ENCODE results near the gene ZNF280B. TPM values are rescaled to one million over a fixed set of nuclear protein-coding genes. Genes with fewer than 3 reads are reported as not detected.

Gene ZNF280B
- total and polyA plus RNA-seq, 10 of the 15 experiments (the other 5 are each of a cell fraction or from before 2014, with no cell fraction given) = 0.28 to 2.2 (median 1.1) TPM

GRCh38 chr22:22465782-22466181 is 42.8 kb downstream of the ZNF280B start:
- Histone ChIP-seq H3K79me2 (ENCODE audit: control insufficient read depth, insufficient read depth, low read length) (no peaks in the 10 kb centered on the region), H4K20me1 (ENCODE audit: control insufficient read depth, insufficient read depth) (no peaks in the 10 kb centered on the region), H3K4me1 (ENCODE audit: control insufficient read depth, insufficient read depth, low read length) (no peaks in the 10 kb centered on the region), H2AFZ (ENCODE audit: control insufficient read depth, low read depth, low read length) (no peak overlapping the region), H3K4me2 (ENCODE audit: control insufficient read depth, insufficient read depth) (no peak overlapping the region), H3K9me3 (replicated peaks; ENCODE audit: control insufficient read depth, insufficient read depth, low read length) (no peaks in the 10 kb centered on the region), H3K36me3 (ENCODE audit: control insufficient read depth in 2 of 2, insufficient read depth in 2 of 2, low read length in 1 of 2) (no peaks in the 10 kb centered on the region), H3K4me3 (no peak overlapping the region), H3K27me3 (replicated peaks in 1 of 2; ENCODE audit: control insufficient read depth in 2 of 2, insufficient read depth in 2 of 2, low read length in 1 of 2) (no peaks in the 10 kb centered on the region), H3K27ac (ENCODE audit: control insufficient read depth, insufficient read depth) (no peak overlapping the region), H3K9ac (ENCODE audit: control insufficient read depth, insufficient read depth, low read length) (no peak overlapping the region)
- ChIA-PET RAD21 (ENCODE audit: unreplicated experiment) (interaction anchor here (1.1 to 1.8 kb wide), 2 partner anchors 88 to 232 kb away, joined by 3 to 4 read pairs; no protein-coding TSS in a partner anchor), SMC1A (ENCODE audit: uncharacterized antibody, unreplicated experiment) (interaction anchor here (0.9 to 5.2 kb wide), 3 partner anchors 35 to 121 kb away, joined by 3 to 53 read pairs (median 5); no protein-coding TSS in a partner anchor), CTCF (interaction anchor here (1.0 to 3.0 kb wide), 6 partner anchors 17 to 220 kb away, joined by 3 to 21 read pairs (median 4); no protein-coding TSS in a partner anchor), POLR2A (no interaction called here)
- ATAC-seq = no peak
- TF ChIP-seq, protein P1, sequence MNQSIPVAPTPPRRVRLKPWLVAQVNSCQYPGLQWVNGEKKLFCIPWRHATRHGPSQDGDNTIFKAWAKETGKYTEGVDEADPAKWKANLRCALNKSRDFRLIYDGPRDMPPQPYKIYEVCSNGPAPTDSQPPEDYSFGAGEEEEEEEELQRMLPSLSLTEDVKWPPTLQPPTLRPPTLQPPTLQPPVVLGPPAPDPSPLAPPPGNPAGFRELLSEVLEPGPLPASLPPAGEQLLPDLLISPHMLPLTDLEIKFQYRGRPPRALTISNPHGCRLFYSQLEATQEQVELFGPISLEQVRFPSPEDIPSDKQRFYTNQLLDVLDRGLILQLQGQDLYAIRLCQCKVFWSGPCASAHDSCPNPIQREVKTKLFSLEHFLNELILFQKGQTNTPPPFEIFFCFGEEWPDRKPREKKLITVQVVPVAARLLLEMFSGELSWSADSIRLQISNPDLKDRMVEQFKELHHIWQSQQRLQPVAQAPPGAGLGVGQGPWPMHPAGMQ (IDR thresholded peaks at IDR 0.05; ENCODE audit: borderline replicate concordance) = no peak
- TF ChIP-seq ELK1 (IDR thresholded peaks at IDR 0.05; ENCODE audit: low read depth, low read length) = no peak
- no peak for TF ChIP-seq ZBED1 (IDR thresholded peaks at IDR 0.05; ENCODE audit: borderline replicate concordance)
- no peak for TF ChIP-seq NBN (IDR thresholded peaks at IDR 0.05)
- TF ChIP-seq LARP7 (IDR thresholded peaks at IDR 0.05) = no peak
- no peak for TF ChIP-seq CBFB (IDR thresholded peaks at IDR 0.05; ENCODE audit: low read depth)
- TF ChIP-seq RAD51 (IDR thresholded peaks at IDR 0.05) = no peak
- no peak for TF ChIP-seq USF2 (IDR thresholded peaks at IDR 0.05; ENCODE audit: borderline replicate concordance, low read depth, low read length)
- TF ChIP-seq, protein P2, sequence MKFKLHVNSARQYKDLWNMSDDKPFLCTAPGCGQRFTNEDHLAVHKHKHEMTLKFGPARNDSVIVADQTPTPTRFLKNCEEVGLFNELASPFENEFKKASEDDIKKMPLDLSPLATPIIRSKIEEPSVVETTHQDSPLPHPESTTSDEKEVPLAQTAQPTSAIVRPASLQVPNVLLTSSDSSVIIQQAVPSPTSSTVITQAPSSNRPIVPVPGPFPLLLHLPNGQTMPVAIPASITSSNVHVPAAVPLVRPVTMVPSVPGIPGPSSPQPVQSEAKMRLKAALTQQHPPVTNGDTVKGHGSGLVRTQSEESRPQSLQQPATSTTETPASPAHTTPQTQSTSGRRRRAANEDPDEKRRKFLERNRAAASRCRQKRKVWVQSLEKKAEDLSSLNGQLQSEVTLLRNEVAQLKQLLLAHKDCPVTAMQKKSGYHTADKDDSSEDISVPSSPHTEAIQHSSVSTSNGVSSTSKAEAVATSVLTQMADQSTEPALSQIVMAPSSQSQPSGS (IDR thresholded peaks at IDR 0.05; ENCODE audit: low read length) = no peak
- no peak for TF ChIP-seq TARDBP (IDR thresholded peaks at IDR 0.05; ENCODE audit: borderline replicate concordance)
- TF ChIP-seq NR2F1 (conservative IDR thresholded peaks at IDR 0.05) = no peak
- TF ChIP-seq TCF3 (IDR thresholded peaks at IDR 0.05; ENCODE audit: borderline replicate concordance, insufficient read depth, low read depth, low read length) = no peak
- TF ChIP-seq MEF2B (IDR thresholded peaks at IDR 0.05; ENCODE audit: partially characterized antibody, poor library complexity, severe bottlenecking) = no peak
- TF ChIP-seq RAD21 (IDR thresholded peaks at IDR 0.05; ENCODE audit: insufficient read depth, low read depth, low read length) = no peak
- no peak for TF ChIP-seq BRCA1 (IDR thresholded peaks at IDR 0.05; ENCODE audit: low read depth, low read length)
- TF ChIP-seq SMARCA5 (IDR thresholded peaks at IDR 0.05) = no peak
- TF ChIP-seq, protein P3, sequence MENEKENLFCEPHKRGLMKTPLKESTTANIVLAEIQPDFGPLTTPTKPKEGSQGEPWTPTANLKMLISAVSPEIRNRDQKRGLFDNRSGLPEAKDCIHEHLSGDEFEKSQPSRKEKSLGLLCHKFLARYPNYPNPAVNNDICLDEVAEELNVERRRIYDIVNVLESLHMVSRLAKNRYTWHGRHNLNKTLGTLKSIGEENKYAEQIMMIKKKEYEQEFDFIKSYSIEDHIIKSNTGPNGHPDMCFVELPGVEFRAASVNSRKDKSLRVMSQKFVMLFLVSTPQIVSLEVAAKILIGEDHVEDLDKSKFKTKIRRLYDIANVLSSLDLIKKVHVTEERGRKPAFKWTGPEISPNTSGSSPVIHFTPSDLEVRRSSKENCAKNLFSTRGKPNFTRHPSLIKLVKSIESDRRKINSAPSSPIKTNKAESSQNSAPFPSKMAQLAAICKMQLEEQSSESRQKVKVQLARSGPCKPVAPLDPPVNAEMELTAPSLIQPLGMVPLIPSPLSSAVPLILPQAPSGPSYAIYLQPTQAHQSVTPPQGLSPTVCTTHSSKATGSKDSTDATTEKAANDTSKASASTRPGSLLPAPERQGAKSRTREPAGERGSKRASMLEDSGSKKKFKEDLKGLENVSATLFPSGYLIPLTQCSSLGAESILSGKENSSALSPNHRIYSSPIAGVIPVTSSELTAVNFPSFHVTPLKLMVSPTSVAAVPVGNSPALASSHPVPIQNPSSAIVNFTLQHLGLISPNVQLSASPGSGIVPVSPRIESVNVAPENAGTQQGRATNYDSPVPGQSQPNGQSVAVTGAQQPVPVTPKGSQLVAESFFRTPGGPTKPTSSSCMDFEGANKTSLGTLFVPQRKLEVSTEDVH (IDR thresholded peaks at IDR 0.05; ENCODE audit: low read depth, partially characterized antibody) = no peak
- TF ChIP-seq MYB (IDR thresholded peaks at IDR 0.05; ENCODE audit: borderline replicate concordance, low read depth, low read length) = no peak
- BruUV-seq (replicated peaks) = no TSS peak
- in situ Hi-C loops (cut with MboI) (no loop called here), intact Hi-C loops (cut with micrococcal nuclease; ENCODE audit: unreplicated experiment) (no loop called here)
- no peak for DNase-seq (ENCODE audit: low read depth, low spot score)
- 47% methylated on average over 1 of the region's 1 CpG for WGBS (ENCODE audit: insufficient coverage, insufficient replicate concordance, low lambda C conversion rate, missing lambda C conversion rate)
- FAIRE-seq = no peak

All from GM12878 (cell line).